HuH-7 (cell line): ENCODE results near the gene YJEFN3.

Experiments used
- DNase-seq: peaks from one replicate; pipeline ENCODE4 v3.0.0; 2011; ENCODE audit warnings: low spot score

YJEFN3 gene

GRCh38 chr19:19528721-19529490, at the start of gene YJEFN3:
YJEFN3 (plus strand) TSS chr19:19528911; CDS start chr19:19528933, 22 bp downstream.
- DNase-seq, result no peak

- no peak for DNase-seq
These were observed 48.0 kb upstream of the YJEFN3 start for GRCh38 chr19:19480688-19481087.

- no peak for DNase-seq
These were observed 45.7 kb upstream of the YJEFN3 start for GRCh38 chr19:19482809-19483596.

- DNase-seq, result no peak
These were observed 43.3 kb upstream of the YJEFN3 start for GRCh38 chr19:19485161-19485997.

GRCh38 chr19:19485998-19486290, 42.8 kb upstream of the YJEFN3 start:
- DNase-seq, result no peak

- no peak for DNase-seq
These were observed 42.2 kb upstream of the YJEFN3 start for GRCh38 chr19:19486343-19487076.

- no peak for DNase-seq
These were observed 41.4 kb upstream of the YJEFN3 start for GRCh38 chr19:19487077-19487949.

GRCh38 chr19:19487950-19488874, 40.5 kb upstream of the YJEFN3 start:
- no peak for DNase-seq

- peak; percentile 53 for DNase-seq
These were observed 39.6 kb upstream of the YJEFN3 start for GRCh38 chr19:19488875-19489690.

- no peak for DNase-seq
These were observed 38.9 kb upstream of the YJEFN3 start for GRCh38 chr19:19489804-19490204.

- DNase-seq, result peak; percentile 98
These were observed 38.3 kb upstream of the YJEFN3 start for GRCh38 chr19:19490214-19490968.

GRCh38 chr19:19491321-19492025, 37.2 kb upstream of the YJEFN3 start:
- DNase-seq, result no peak

- no peak for DNase-seq
These were observed 36.6 kb upstream of the YJEFN3 start for GRCh38 chr19:19492026-19492610.

GRCh38 chr19:19493841-19494546, 34.7 kb upstream of the YJEFN3 start:
- DNase-seq, result no peak

GRCh38 chr19:19495614-19496603, 32.8 kb upstream of the YJEFN3 start:
- DNase-seq, result no peak
